Heart left ventricle (tissue), 16 donors: Measurements from ENCODE around the gene B4GALNT4. TPM values are rescaled to one million over a fixed set of nuclear protein-coding genes. Genes with fewer than 3 reads are reported as not detected.

Experiments used
- ATAC-seq, 4 donors: fragments of 200-7000 bp; cut with Tn5 transposase; one replicate each; pipeline ENCODE4 v1.9.1; 2020 to 2022; ENCODE audit warnings: moderate library complexity in 4 of 4, mild to moderate bottlenecking in 3 of 4, moderate number of reproducible peaks in 1 of 4
- DNase-seq, 5 donors: peaks; one replicate each; pipeline ENCODE4 v3.0.0-alpha.2; 2020
- H3K27ac ChIP-seq, 12 donors: fragments of 200-600 bp; sonication (generic) in 4 of 12; one replicate each; pipeline versions ENCODE4 v1.5.0 to v1.8.0; 2016 to 2022; ENCODE audit warnings: mild to moderate bottlenecking in 2 of 12
- H3K27me3 ChIP-seq, 9 donors: fragments of 200-600 bp; sonication (generic) in 2 of 9; one replicate each; pipeline versions ENCODE4 v1.5.1 to v1.8.0; 2016 to 2022; ENCODE audit warnings: mild to moderate bottlenecking in 3 of 9
- H3K36me3 ChIP-seq, 9 donors: fragments of 200-600 bp; sonication (generic) in 2 of 9; one replicate each; pipeline versions ENCODE4 v1.5.0 to v1.8.0; 2018 to 2022; ENCODE audit warnings: mild to moderate bottlenecking in 2 of 9
- H3K4me1 ChIP-seq, 12 donors: fragments of 200-600 bp; sonication (generic) in 4 of 12; one replicate each; pipeline versions ENCODE4 v1.5.0 to v1.8.0; 2016 to 2022; ENCODE audit warnings: mild to moderate bottlenecking in 3 of 12
- H3K4me3 ChIP-seq, 12 donors: fragments of 200-600 bp; sonication (generic) in 4 of 12; one replicate each; pipeline versions ENCODE4 v1.5.0 to v1.8.0; 2017 to 2022; ENCODE audit warnings: mild to moderate bottlenecking in 9 of 12, moderate library complexity in 4 of 12
- H3K9me3 ChIP-seq, 12 donors: fragments of 200-600 bp; sonication (generic) in 4 of 12; one replicate each; pipeline versions ENCODE4 v1.5.0 to v1.8.0; 2016 to 2022; ENCODE audit warnings: mild to moderate bottlenecking in 1 of 12
- POLR2A ChIP-seq, 2 donors: fragments of 450-650 bp; IDR thresholded peaks; one replicate each; pipeline ENCODE4 v1.6.1; 2017; ENCODE audit warnings: antibody characterized with exemption in 2 of 2, mild to moderate bottlenecking in 2 of 2, moderate library complexity in 2 of 2
- WGBS, 4 donors: extraction: QIAGEN DNeasy Blood & Tissue Kit in 2 of 4; methylation state at CpG; one replicate each; pipeline versions ENCODE4 v1.1.5 to v1.1.7; 2013 to 2018; 5-methylcytosine and 5-hydroxymethylcytosine counted together
- intact Hi-C, 10 donors: fragments of 100-400 bp; cut with DNase I; formaldehyde crosslinking; loops; one replicate each; pipeline versions ENCODE4 v1.11.1 to v1.14.2; 2022
- polyA plus RNA-seq, 2 donors: library from polyadenylated mRNA; stranded (reverse); fragments of 200-250 nt; gene quantifications; one replicate each; pipeline ENCODE4 v1.2.3, GENCODE V29; 2013
- total RNA-seq, 9 donors: library from RNA; depleted of rRNA in 2 of 9; stranded (reverse); fragments of >200 nt in 2 of 9; fragmentation: NEBNext Ultra II Directional in 3 of 9; extraction: Animal tissue kit (Norgen Biotek cat#: 25700) in 3 of 9; gene quantifications; one replicate each; pipeline versions ENCODE4 v1.1.0 to v1.2.4, GENCODE V29; 2016 to 2023
- TF ChIP-seq, protein P1 (sequence below), 12 donors: fragments of 200-600 bp; sonication (generic) in 4 of 12; IDR thresholded peaks; one replicate each; pipeline versions ENCODE4 v1.5.0 to v1.8.0; 2018 to 2022; ENCODE audit warnings: antibody characterized with exemption in 12 of 12, mild to moderate bottlenecking in 5 of 12
- donor health status: ischemic (EF 13 %, LVEDD 7.1; RV severe dilation, severe dysfunction).
- donor health status: healthy with polysubstance abuse.
- donor health status: DM: no; HTN: yes; CAD: no.
- donor health status: DM: no; HTN: no; CAD: no.
- donor health status: ischemic (EF 25% LVEDD 6.9; RV normal size, moderate dysfunction).
- donor health status: ischemic (EF 25% LVEDD 5.7; RV mildly dilated, moderate dysfunction).
- donor health status: healthy.
- donor health status: DM: yes; HTN: yes; CAD: no.
- donor health status: ischemic (EF 35%, LVEDD 5.7; RV mildly dilated, moderate dysfunction).
- donor health status: nonischemic (EF 11% LVEDD 7.7; RV severe dilation, severe dysfunction).
- donor health status: DM: yes; HTN: yes; CAD: no.
- donor health status: PGD.
- donor health status: ischemic (EF 29% LVEDD 5.4; RV normal size, mild dysfunction).
- donor health status: nonischemic (EF 23%, LVEDD 6.1; RV moderate dilation, normal function).

B4GALNT4 gene
- total and polyA plus RNA-seq, 11 donors = 0.28 to 1.9 (median 0.68) TPM; not detected in 2

DNA sequence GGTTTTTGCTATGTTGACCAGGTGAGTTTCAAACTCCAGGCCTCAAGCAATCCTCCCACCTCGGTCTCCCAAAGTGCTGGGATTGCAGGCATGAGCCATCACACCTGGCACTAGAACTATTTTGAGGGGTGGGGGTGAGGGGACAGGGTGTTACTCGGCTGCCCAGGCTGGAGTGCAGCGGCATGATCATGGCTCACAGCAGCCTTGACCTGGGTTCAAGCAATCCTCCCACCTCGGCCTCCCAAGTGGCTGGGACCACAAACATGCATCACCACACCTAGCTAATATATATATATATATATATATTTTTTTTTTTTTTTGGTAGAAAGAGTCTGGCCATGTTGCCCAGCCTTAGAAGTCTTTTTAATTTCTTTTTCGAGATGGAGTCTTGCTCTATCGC is 31.6 kb upstream of the B4GALNT4 start:
- Histone ChIP-seq H3K9me3 (no peaks in the 10 kb centered on the region), H3K4me1 (peaks cover 0 to 41% (median 19%) of the 10 kb centered on the region in 12 donors), H3K27me3 (no peaks in the 10 kb centered on the region), H3K36me3 (no peaks in the 10 kb centered on the region), H3K4me3 (no peak overlapping the region), H3K27ac (peak overlapping the region in 2 of 12 donors; percentile 2 to 82)
- no peak for DNase-seq
- no peak for ATAC-seq
- 93 to 97% (median 95%) methylated on average over 6 of the region's 6 CpGs for WGBS, 4 donors
- TF ChIP-seq, protein P1, sequence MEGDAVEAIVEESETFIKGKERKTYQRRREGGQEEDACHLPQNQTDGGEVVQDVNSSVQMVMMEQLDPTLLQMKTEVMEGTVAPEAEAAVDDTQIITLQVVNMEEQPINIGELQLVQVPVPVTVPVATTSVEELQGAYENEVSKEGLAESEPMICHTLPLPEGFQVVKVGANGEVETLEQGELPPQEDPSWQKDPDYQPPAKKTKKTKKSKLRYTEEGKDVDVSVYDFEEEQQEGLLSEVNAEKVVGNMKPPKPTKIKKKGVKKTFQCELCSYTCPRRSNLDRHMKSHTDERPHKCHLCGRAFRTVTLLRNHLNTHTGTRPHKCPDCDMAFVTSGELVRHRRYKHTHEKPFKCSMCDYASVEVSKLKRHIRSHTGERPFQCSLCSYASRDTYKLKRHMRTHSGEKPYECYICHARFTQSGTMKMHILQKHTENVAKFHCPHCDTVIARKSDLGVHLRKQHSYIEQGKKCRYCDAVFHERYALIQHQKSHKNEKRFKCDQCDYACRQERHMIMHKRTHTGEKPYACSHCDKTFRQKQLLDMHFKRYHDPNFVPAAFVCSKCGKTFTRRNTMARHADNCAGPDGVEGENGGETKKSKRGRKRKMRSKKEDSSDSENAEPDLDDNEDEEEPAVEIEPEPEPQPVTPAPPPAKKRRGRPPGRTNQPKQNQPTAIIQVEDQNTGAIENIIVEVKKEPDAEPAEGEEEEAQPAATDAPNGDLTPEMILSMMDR (IDR thresholded peaks at IDR 0.05) = no peak
- TF ChIP-seq POLR2A (IDR thresholded peaks at IDR 0.05) = no peak
- intact Hi-C loops = no loop called here

DNA sequence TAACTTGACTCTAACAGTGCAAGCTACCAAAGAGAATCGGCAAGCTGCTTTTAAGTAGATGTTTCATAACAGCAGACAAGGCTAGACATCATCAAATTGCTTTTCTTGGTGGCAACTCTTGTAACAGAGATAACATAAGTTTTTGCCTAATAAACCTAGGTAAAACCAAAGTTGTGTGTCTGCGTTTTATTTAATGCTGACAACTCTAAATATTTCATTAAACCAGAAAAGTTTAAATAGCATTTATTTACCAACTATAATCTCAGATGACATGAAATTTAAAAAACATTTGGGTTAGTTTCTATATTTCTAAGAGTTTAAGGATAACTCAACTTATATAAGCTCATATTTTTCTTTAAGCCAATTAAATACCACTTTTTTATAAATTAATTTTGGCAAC is 29.3 kb upstream of the B4GALNT4 start:
- DNase-seq (no peak), ATAC-seq (no peak)
- Histone ChIP-seq H3K36me3 (no peaks in the 10 kb centered on the region), H3K27ac (no peak overlapping the region), H3K27me3 (no peaks in the 10 kb centered on the region), H3K4me3 (no peak overlapping the region), H3K9me3 (no peaks in the 10 kb centered on the region), H3K4me1 (peaks cover 0 to 33% (median 19%) of the 10 kb centered on the region in 12 donors)
- intact Hi-C loops = no loop called here
- TF ChIP-seq, protein P1 (IDR thresholded peaks at IDR 0.05) = no peak
- no peak for TF ChIP-seq POLR2A (IDR thresholded peaks at IDR 0.05)
- WGBS, 4 donors = 95 to 97% (median 96%) methylated on average over 2 of the region's 2 CpGs

DNA sequence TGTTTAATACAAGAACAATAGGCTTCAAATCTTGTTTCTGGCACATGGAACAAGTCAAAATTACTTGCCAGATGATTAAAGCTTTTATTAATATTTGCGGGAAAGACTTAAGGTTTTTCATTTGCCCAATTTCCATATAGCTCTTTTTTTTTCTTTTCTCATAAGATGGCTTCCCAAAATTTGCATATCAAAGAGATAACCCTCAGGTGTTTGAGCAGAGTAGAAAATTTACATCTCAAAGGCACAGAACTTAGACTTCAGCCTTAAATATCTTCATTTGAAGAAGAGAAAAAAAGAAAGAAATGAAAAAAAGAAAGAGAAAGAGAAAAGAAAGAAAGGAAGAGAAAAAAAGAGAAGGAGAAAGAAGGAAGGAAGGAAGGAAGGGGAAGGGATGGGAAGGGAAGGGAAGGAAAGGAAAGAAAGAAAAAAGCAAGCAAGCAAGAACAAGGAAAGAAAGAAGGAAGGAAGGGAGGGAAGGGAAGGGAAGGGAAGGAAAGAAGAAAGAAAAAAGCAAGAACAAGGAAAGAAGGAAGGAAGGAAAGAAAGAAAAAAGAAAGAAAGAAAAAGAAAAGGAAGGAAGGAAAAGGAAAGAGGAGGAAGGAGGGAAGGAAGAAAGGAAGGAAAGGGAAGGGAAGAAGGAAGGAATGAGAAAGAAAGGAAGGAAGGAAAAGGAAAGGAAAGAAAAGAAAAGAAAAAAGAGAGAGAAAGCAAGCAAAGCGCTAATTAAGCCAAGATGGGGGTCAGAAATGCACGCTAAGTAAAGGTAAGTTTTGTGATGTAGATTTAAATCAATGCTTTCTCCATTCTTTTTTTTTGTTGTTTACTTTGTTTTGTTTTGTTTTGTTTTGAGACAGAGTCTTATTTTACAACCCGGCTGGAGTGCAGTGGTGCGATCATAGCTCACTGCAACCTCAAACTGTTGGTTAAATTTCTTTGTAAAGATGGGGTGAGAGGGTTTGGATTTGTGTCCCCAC is 28.5 kb upstream of the B4GALNT4 start:
- peaks cover 0 to 25% (median 12%) of the 10 kb centered on the region in 12 donors for H3K4me1 ChIP-seq
- no peaks in the 10 kb centered on the region for H3K36me3 ChIP-seq
- TF ChIP-seq, protein P1 (IDR thresholded peaks at IDR 0.05) = no peak
- TF ChIP-seq POLR2A (IDR thresholded peaks at IDR 0.05) = no peak
- intact Hi-C loops = no loop called here
- WGBS, 4 donors = 55 to 77% (median 59%) methylated on average over 5 of the region's 5 CpGs
- no peaks in the 10 kb centered on the region for H3K9me3 ChIP-seq
- no peaks in the 10 kb centered on the region for H3K27me3 ChIP-seq
- no peak overlapping the region for H3K4me3 ChIP-seq
- peak overlapping the region in 3 of 12 donors; percentile 51 to 76 (median 73) for H3K27ac ChIP-seq
- ATAC-seq (no peak), DNase-seq (no peak)

DNA sequence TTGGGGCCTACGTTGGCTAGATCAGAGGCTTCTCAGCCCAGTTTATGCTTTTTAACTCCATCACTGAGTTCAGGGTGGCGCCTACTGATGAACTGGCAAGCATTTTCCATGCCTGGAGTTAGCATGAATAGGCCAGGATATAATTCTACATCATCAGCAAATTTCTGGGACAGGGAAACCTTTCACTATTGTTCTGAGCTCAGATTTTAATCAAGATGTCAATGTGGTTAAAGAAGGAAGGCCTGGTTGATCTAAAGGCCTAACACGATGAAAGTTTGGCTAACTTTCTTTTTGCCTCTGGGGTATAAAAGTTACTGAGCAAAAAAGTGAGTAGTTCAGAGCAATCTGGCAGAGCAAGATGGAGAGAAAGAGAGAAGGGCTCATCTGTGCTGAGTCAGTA is 27.0 kb upstream of the B4GALNT4 start:
- DNase-seq (no peak), ATAC-seq (peak in 3 of 4 donors; percentile 36 to 44 (median 38))
- H3K4me1 ChIP-seq = peaks cover 0 to 10% (median 0%) of the 10 kb centered on the region in 12 donors
- no peaks in the 10 kb centered on the region for H3K36me3 ChIP-seq
- H3K27ac ChIP-seq = peak overlapping the region; percentile 21 to 76 (median 53)
- intact Hi-C loops = no loop called here
- no peak for TF ChIP-seq POLR2A (IDR thresholded peaks at IDR 0.05)
- TF ChIP-seq, protein P1 (IDR thresholded peaks at IDR 0.05) = no peak
- no peaks in the 10 kb centered on the region for H3K9me3 ChIP-seq
- H3K27me3 ChIP-seq = no peaks in the 10 kb centered on the region
- H3K4me3 ChIP-seq = no peak overlapping the region
- 65 to 75% (median 69%) methylated on average over 3 of the region's 3 CpGs for WGBS, 4 donors
